GM19023 (cell line): ENCODE measurements around the gene CEP55.
"Not testable (repeated sequence)": the region's sequence is repeated elsewhere in the genome, so short reads cannot be mapped to it uniquely, and the experiment has no call there.

Experiments used
- ATAC-seq: cut with Tn5 transposase; IDR thresholded peaks from one replicate; pipeline ENCODE4 v1.9.1; 2021; ENCODE audit warnings: mild to moderate bottlenecking, moderate library complexity; ENCODE audit not compliant: unreplicated experiment

Gene CEP55

DNA sequence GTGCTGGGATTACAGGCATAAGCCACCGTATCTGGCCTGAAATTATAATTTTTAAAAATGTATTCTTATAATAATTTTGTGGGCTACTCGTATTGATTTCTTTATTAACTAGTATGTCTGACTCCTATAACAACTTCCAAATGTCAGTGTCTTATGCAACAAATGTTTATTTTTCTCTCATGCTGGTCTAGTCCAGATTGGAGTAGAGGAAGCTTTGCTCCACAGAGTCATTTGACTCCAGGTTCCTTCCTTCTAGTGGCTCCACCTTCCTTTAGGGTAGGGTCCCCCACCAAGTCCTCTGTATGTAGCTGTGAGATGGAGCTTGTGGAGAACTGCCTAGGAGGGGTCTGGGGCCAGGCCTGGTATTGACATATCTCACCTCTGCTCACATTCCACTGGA, 8.7 kb downstream of the CEP55 start:
- ATAC-seq: no peak

DNA sequence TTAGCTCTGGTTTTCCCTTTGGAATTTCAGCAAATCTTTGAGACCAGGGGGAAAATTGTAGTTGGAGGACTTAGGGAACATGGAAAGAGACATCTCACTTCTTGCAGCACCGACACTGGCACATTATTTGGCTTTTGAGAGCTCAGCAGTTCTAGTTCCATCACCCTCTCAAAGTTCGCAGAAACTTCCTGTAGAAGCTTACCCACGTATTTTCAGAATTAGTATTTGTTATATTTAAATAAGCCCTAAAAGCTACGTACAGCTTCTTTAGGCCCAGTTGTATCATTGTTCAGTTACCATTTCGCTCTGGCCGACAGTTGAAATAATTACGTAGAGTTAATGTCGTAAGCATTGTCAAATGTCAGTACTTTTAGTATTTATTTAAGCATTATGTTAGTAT, 13.4 kb downstream of the CEP55 start:
- no peak for ATAC-seq

DNA sequence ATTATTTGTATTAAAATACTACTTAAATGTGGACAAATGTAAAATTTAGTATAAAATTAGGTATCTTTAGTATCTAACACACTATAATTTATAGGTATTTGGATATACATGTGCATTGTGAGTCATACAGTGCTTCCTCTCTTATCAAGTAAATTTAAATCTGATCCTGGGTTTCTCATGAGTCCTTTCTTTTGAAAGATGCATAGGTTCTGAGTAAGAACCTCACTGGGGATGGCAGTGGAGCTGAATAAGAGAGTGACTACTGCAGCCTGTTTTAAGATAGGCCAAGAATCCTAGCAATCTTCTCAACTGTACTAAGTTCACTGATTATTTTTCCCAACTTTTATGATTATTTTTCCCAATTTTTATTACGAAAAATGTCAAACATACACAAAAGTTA, 16.2 kb downstream of the CEP55 start:
- ATAC-seq: no peak

DNA sequence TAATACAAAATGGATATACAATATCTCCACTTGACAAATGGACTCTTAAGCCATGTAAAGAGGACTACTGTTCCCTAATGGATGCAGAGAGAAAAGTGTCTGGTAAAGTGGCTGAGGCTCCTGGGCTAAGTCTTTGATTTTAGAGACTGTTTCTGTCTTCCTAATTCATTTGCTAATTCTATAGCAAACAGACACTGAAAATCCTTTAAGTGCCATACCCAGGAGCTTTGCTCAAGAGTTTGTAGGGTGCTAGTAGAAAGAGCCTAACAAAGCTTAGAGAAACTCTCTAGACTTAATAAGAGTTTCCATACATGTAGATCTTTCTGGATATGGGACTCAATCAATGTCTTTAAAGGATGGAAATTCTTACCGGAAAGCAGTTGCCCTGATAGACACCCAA, 16.7 kb downstream of the CEP55 start:
- no peak for ATAC-seq

DNA sequence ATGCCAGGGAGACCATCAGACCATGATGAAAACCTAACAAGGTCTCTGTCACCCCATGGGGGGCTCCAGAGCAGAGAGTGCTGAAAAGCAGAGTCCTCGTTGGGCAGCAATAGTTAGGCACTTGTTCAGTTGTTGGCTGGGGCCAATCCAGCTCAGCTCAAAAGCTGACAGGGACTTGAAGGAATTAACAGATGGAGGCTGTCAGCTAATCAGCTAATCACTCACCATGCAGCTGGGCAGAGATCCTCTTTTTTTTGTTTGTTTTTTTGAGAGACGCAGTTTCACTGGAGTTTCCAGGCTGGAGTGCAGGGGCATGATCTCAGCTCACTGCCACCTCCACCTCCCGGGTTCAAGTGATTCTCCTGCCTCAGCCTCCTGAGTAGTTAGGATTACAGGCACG, 18.1 kb downstream of the CEP55 start:
- no peak for ATAC-seq

DNA sequence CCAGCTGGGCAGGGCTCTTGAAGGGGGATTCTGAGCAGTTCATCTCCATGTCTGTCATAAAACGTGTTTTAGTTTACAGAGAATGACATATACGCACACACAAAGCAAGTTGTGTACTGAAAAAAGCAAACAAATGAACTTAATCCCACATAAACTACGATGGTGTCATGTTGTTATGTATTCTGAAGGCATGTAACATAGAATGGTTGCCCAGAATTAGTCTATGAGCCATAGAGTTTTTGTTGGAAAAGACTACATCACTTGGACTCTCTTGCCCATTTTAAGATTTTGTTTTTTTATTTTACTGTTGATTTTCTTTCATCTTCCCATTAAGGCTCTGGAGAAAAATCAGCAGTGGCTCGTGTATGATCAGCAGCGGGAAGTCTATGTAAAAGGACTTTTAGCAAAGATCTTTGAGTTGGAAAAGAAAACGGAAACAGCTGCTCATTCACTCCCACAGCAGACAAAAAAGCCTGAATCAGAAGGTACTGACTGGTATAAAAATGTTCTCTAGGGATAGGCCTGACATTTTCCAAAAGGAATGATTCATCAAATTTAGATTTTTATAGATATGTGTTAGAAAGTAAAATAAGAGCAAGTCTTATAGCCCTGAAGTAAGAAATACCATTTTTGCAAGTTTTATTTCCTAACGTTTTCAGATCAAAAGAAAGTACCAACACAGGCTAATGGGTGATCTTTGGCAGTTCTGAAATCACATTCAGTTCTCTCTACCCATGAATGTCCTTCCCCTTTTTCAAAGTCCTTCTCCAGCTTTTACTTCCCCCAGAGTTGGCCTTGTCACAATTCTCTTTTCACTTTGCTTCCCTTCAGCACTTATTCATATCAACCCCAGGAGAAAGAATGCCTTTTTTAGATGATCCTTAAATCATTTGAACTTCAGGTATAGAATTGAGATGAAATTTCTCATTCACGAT, 18.9 kb downstream of the CEP55 start:
- no peak for ATAC-seq

DNA sequence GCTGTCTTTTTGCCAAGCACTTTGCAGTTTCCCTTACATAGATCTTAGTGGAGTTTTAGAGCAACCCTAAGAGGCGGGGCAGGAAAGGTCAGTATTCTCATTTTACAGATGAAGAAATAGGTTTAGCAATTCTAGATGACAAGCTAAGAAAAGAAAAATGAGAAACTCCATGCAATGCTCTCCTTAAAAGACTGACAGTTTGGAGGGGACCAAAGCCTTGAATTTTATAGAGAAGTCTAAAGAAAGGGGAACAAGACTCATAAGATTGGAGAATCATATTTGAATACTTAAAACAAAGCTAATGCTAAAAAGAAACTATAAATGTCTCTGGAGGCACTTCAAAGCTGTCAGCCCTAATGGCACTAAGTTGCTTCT, 19.6 kb downstream of the CEP55 start:
- ATAC-seq: no peak

DNA sequence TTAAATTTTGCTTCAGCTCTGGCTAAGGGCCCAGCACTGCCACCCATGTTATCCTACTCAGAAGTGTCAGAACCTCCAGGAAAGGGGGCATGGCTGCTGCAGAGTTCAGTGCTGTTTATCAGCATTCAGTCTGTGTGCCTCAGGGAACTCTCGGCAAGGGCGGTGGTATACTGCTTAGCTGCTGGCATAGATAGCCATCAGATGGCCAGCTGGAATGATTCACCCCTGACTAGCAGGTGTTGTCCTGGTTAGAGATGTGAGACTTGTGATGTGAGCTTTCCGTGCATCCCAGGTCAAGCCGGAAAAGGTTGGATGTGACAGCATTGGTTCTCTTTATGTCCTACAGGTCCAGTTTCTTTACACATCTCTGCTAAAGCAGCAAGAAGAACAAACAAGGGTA, 22.1 kb downstream of the CEP55 start:
- no peak for ATAC-seq

DNA sequence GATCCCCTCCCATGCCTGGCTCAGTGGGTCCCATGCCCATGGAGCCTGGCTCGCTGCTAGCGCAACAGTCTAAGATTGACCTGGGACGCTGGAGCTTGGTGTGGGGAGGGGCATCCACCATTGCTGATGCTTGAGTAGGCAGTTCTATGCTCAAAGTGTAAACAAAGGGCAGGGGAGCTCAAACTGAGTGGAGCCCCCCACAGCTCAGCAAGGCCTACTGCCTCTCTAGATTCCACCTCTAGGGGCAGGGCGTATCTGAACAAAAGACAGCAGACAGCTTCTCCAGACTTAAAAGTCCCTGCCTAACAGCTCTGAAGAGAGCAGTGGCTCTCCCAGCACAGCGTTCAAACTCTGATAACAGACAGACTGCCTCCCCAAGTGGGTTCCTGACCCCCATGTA, 38.9 kb downstream of the CEP55 start:
- no peak for ATAC-seq

DNA sequence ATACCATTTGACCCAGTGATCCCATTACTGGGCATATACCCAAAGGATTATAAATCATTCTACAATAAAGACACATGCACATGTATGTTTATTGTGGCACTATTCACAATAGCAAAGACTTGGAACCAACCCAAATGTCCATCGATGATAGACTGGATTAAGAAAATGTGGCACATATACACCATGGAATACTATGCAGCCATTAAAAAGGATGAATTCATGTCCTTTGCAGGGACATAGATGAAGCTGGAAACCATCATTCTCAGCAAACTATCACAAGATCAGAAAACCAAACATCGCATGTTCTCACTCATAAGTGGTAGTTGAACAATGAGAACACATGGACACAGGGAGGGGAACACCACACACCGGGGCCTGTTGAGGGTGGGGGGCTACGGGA, 44.5 kb downstream of the CEP55 start:
- not testable (repeated sequence) for ATAC-seq

DNA sequence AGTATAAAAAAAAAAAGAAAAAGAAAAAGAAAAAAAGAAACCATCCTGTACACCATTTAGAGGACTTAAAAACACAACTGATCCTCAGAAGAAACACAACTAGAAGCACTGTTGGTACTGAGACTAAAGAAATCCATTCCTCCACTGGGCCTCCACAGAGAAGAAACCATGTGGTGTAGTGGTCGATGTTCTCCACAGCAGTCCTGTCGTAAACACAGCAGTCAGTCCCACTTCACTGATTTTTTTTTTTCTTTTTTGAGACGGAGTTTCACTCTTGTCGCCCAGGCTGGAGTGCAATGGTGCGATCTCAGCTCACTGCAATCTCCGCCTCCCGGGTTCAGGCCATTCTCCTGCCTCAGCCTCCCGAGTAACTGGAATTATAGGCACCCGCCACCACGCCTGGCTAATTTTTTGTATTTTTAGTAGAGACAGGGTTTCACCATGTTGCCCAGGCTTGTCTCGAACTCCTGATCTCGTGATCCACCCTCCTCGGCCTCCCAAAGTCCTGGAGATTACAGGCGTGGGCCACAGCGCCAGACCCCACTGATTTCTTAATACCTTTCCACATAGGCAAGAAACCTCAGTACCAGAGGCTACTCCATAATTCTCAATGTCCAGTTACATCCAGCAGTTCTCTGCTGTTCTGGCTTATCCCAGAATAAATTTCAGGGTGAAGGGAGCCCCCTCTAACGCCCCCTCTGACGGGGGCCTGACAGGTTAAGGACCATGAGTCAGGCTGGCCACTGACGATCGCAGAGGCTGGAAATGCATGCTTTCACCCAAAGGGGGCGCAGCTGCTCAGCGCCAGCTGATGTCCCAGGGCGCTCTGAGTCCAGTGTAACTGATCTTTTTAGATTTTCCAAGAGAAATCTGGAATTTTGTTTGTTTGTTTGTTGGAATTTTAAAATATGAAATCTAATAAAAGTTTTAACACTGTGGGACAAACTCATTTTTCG, 45.3 kb downstream of the CEP55 start:
- ATAC-seq: no peak

DNA sequence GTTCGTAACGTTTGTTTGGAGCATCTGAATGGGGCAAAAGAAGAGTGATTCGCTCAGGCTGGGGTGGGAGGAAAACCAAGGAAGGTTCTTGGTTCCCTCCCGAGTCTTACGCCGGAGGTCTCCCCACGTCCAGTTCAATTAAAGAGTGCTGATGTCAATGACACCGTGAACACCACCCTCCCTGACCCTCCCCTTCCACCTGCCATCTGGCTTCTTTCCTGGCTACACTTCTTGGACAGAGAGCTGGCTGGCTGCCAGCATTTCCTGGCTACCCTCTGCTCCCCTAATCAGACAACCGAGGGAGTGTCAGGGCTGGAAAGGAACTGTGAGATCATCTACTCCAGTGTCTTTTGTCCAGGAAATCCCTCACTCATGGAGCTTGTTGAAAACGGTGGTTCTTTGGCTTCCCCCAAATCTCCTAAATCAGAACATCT, 46.0 kb downstream of the CEP55 start:
- no peak for ATAC-seq

DNA sequence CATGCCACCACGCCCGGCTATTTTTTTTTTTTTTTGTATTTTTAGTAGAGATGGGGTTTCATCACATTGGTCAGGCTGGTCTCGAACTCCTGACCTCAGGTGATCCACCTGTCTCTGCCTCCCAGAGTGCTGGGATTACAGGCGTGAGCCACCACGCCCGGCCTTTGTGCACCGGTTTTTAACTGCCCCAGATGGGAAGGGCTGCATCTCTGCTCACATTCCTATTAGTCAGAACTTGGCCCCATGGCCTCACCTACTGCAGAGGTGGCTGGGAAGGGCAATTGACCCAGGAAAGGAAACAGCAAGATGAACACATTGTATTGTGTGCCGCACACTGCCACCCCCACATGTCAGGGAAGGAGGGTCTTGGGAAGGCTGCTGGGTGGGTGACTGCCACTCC, 50.6 kb downstream of the CEP55 start:
- not testable (repeated sequence) for ATAC-seq

DNA sequence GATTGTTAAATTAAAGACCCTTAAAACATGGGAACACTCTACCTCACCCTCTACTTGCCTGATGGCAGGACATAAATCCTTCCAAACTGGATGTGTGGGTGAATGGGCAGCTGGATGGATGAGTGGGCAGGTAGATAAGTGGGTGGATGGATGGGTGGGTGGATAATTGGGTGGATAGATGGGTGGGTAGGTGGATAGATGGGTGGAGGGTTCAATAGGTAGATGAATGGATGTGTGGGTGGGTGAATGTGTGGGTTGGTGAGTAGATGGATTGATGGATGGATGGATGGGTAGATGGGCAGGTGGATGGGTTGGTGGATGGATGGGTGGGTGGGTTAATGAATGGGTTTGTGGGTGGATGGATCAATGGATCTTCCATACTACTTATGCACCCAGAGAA, 51.1 kb downstream of the CEP55 start:
- ATAC-seq: no peak

DNA sequence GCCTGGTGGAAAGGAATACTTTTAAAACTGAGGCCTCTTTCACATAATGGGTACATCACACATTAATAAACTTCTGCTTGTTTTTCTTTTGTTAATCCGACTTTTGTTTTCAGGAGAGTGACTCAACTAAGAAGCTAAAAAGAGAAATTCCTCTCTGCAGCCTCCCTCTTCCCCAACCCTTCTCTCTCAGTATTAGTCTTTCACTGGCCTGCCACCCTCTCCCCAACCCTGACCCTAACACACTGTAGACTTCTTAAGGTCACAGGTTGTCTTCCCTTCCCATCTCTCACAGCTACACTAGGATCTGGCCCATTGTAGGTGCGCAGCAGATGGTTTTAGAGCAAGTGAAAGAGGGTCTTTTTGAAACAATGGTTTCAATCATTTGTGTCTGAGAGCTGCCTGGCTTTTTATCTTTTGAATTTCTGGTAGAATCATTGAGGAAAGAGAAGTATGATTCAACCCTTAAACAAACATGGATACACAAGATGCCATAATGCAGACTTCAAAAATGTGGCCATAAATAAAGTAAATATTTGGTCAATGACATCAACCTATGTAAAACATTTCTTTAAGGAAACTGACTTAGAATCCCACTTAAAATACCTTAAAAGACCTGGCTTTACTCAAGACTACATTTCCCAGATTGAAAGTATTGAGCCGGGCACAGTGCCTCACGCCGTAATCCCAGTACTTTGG, 52.1 kb downstream of the CEP55 start:
- no peak for ATAC-seq

DNA sequence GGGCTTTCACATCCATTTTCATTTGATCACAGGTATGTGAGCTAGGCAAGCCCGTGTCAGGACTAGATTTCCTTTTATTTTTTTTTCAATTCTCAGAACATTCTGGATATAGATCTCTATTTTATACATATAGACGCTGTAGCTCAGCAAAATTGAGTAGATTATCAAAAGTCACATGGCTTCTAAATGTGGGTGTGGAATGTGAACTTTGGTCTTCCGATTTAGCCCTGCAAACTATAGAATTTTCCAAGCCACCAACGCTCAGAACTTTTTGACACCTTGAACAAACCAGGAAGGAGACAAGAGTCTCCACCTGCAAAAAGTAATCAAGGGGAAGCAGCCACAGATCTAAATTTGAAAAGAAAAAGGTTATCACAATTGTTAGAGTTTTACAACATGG, 54.2 kb downstream of the CEP55 start:
- no peak for ATAC-seq

DNA sequence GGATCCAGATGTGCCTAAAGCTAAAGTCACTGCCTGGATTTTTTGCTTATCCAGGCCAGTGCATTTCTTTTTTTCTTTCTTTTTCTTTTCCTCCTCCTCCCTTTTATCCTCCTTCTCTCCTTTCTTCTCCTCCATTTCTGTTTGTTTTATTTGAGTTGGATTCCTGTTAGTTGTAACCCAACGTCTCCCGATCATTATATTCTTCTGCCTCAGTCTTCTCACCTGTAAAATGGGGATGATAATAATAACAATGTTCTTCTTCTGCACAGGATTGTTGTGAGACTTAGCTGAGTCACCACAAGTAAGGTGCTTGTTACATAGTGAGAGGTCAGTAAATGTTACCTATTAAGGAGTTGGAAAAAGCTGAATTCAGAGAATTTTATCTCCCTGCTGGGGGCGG, 56.4 kb downstream of the CEP55 start:
- no peak for ATAC-seq

DNA sequence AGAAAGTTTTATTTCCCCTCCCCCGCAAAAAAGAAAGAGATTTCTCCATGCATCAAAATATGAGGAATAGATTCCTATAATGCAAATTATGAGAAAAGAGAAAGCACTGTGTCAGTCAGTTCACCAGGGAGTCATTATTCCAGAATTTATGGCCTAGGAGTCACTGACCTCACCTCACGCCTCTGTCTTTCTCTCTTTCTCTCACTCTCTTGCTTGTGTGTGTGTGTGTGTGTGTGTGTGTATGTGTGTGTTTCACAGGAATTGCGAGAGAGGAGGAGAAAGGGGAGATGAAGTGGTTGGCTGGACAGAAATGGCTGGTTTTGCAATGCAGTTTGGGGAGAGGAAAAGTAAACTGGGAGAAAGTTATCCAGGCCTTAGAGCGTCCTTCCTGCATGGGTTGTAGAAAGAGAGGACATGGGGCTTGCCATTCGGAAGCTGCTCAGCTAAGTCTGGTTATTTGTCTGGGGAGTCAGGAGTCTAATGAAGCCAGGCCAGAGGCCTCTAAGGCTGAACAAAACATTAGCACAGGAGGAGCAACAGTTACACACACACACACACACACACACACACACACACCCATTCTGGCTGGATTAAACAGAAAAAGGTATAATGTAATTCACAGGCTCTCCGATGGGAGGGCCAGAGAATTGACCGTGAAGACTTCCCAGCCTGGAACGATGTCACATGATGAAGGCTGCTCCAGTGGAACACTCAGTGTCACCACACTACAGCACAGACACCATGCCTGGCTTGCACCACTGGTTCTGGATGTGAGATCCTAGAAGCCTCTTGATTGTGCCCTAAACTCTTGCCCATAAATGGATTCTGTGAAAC, 57.3 kb downstream of the CEP55 start:
- no peak for ATAC-seq

DNA sequence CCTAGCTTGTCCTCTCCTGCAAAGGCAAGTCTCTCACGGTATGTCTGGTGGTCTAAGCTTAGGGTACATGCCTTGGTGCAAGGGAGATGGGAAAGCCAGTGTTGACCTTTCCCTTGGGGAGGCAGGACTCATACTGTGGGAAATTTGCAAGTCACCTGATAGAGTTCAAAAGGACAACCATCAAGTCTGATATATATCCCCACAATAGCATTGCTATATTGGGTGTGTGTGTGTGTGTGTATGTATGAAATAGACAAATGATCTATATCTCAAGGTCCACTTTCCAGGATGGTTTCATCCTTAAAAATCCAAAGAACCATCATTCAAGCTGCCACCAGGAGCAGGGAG, 57.9 kb downstream of the CEP55 start:
- no peak for ATAC-seq

DNA sequence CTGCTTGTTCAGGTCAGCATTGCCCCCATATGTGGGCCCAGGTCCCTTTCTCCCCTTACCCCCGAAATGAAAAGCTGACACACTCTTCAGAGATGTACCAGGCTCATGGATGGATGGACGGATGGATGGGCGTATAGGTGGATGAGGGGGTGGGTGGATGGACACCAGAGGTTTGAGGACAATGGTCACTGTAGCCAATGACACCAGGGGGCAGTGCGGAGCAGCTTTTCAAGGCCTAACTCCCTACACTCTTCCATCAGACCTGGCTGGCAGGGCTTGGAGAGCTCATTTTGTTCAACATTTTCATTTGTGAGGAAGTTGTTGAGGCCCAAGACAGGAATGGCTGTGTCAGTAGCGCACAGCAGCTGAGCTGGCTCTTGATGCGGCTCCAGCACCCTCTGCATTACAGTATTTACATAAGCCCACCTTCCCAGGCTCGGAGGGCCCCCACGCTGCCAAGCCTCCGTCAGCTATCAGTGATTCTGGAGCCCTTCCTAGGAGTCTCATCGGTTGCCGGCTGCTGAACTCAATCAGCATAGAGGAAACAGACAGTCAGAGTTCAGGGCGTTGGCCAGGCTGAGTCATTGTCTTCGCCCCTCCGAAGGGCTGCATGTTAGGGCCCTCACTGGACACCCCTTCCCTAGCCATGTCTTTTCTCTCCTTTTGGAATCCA, 58.5 kb downstream of the CEP55 start:
- ATAC-seq: peak; percentile 52
